Lower leg skin (tissue), 3 donors: Measurements from ENCODE around the gene CCDC158.

ENCODE experiments used
- POLR2A ChIP-seq, 2 donors: fragments of 450-650 bp; IDR thresholded peaks; one replicate each; pipeline ENCODE4 v1.6.1; 2016 to 2017; ENCODE audit warnings: antibody characterized with exemption in 2 of 2, mild to moderate bottlenecking in 1 of 2, moderate library complexity in 1 of 2
- TF ChIP-seq, protein P1 (sequence below), 3 donors: fragments of 450-650 bp; IDR thresholded peaks; one replicate each; pipeline ENCODE4 v1.5.1; 2016; ENCODE audit warnings: antibody characterized with exemption in 3 of 3, mild to moderate bottlenecking in 3 of 3, moderate library complexity in 2 of 3

GRCh38 chr4:76458825-76459224, 37.9 kb upstream of the CCDC158 start:
- TF ChIP-seq, protein P1, sequence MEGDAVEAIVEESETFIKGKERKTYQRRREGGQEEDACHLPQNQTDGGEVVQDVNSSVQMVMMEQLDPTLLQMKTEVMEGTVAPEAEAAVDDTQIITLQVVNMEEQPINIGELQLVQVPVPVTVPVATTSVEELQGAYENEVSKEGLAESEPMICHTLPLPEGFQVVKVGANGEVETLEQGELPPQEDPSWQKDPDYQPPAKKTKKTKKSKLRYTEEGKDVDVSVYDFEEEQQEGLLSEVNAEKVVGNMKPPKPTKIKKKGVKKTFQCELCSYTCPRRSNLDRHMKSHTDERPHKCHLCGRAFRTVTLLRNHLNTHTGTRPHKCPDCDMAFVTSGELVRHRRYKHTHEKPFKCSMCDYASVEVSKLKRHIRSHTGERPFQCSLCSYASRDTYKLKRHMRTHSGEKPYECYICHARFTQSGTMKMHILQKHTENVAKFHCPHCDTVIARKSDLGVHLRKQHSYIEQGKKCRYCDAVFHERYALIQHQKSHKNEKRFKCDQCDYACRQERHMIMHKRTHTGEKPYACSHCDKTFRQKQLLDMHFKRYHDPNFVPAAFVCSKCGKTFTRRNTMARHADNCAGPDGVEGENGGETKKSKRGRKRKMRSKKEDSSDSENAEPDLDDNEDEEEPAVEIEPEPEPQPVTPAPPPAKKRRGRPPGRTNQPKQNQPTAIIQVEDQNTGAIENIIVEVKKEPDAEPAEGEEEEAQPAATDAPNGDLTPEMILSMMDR (IDR thresholded peaks at IDR 0.05) = no peak
- TF ChIP-seq POLR2A (IDR thresholded peaks at IDR 0.05) = no peak
